ENCODE data around the gene CRP. TPM values are rescaled to one million over a fixed set of nuclear protein-coding genes. Genes with fewer than 3 reads are reported as not detected.

Gene CRP
- total and polyA plus RNA-seq, 8 donors, result 0.10 TPM; not detected in 7

- H3K36me3 ChIP-seq, result no peaks in the 10 kb centered on the region
- no peaks in the 10 kb centered on the region for H3K4me1 ChIP-seq
- no peak overlapping the region for H3K4me3 ChIP-seq
- peak overlapping the region in 1 of 5 donors; percentile 1 for H3K27ac ChIP-seq
- no peak for TF ChIP-seq POLR2A (IDR thresholded peaks at IDR 0.05)
- no peak for TF ChIP-seq EP300 (IDR thresholded peaks at IDR 0.05)
- no peak for TF ChIP-seq CTCF (IDR thresholded peaks at IDR 0.05)
- TF ChIP-seq POLR2AphosphoS5 (IDR thresholded peaks at IDR 0.05), result no peak
- WGBS, 5 donors, result 38 to 54% (median 49%) methylated on average over 4 of the region's 4 CpGs
- no peaks in the 10 kb centered on the region for H3K9me3 ChIP-seq
- intact Hi-C loops (cut with DNase I; ENCODE audit: low total_unique reads), result no loop called here
- DNase-seq, result peak in 1 of 2 donors; percentile 9
- no peaks in the 10 kb centered on the region for H3K27me3 ChIP-seq
Measured at GRCh38 chr1:159753386-159753785, 39.0 kb upstream of the CRP start.

GRCh38 chr1:159752135-159752580 is 37.8 kb upstream of the CRP start:
- peak in 1 of 2 donors; percentile 27 for DNase-seq
- Histone ChIP-seq H3K4me3 (no peak overlapping the region), H3K4me1 (no peaks in the 10 kb centered on the region), H3K27ac (peak overlapping the region in 2 of 5 donors; percentile 1 to 47), H3K27me3 (no peaks in the 10 kb centered on the region), H3K36me3 (no peaks in the 10 kb centered on the region), H3K9me3 (no peaks in the 10 kb centered on the region)
- intact Hi-C loops (cut with DNase I; ENCODE audit: low total_unique reads), result no loop called here
- 59 to 68% (median 65%) methylated on average over 4 of the region's 4 CpGs for WGBS, 5 donors
- TF ChIP-seq CTCF (IDR thresholded peaks at IDR 0.05) (no peak), POLR2A (IDR thresholded peaks at IDR 0.05) (no peak), EP300 (IDR thresholded peaks at IDR 0.05) (peak; percentile 70), POLR2AphosphoS5 (IDR thresholded peaks at IDR 0.05) (peak in 2 of 3 donors; percentile 17 to 39)

DNA sequence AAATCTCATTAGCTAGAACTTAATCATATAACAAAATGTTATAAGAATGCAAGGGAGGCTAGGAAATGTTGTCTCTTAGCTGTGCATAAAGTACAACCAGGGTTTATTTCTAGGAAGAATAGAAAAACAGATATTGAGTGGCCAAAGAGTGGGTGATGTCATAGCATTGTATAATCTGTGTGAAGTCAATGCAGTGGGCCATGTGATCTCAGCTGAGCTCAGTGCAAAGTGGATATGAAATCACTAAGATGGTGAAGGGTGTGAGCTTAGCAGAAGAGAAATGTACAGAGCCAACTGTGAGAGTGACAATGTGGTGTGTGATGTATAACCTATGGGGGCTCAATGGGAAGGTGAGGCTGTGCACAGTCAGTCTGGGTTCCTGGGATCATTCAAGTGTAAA is 36.6 kb upstream of the CRP start:
- Histone ChIP-seq H3K4me3 (no peak overlapping the region), H3K4me1 (no peaks in the 10 kb centered on the region), H3K27me3 (no peaks in the 10 kb centered on the region), H3K27ac (no peak overlapping the region), H3K36me3 (no peaks in the 10 kb centered on the region), H3K9me3 (no peaks in the 10 kb centered on the region)
- no peak for TF ChIP-seq CTCF (IDR thresholded peaks at IDR 0.05)
- no peak for TF ChIP-seq EP300 (IDR thresholded peaks at IDR 0.05)
- no peak for TF ChIP-seq POLR2AphosphoS5 (IDR thresholded peaks at IDR 0.05)
- no peak for TF ChIP-seq POLR2A (IDR thresholded peaks at IDR 0.05)
- intact Hi-C loops (cut with DNase I; ENCODE audit: low total_unique reads), result no loop called here
- DNase-seq, result no peak

DNA sequence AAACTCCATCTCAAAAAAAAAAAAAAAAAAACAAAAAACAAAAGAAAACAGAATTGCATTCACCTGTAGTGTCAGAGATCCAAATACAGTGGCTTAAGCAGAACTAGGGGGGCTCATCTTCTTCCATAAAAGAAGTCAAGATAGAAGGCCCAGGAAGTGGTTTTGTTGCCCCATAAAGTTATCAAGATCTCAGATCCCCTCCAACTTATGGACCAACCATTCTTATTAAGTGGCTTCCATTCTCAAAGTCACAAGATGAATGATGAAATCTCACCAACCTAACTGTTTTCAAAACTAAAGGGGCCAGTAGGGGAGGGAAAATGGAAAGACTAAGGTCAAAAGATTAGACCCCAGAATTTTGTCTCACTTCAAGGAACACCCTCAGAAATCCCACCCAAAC is 36.2 kb upstream of the CRP start:
- no peak for DNase-seq
- H3K4me3 ChIP-seq, result no peak overlapping the region
- no peaks in the 10 kb centered on the region for H3K9me3 ChIP-seq
- H3K27me3 ChIP-seq, result no peaks in the 10 kb centered on the region
- no peaks in the 10 kb centered on the region for H3K4me1 ChIP-seq
- TF ChIP-seq EP300 (IDR thresholded peaks at IDR 0.05), result no peak
- no peak for TF ChIP-seq POLR2A (IDR thresholded peaks at IDR 0.05)
- TF ChIP-seq CTCF (IDR thresholded peaks at IDR 0.05), result no peak
- TF ChIP-seq POLR2AphosphoS5 (IDR thresholded peaks at IDR 0.05), result no peak
- no peak overlapping the region for H3K27ac ChIP-seq
- no peaks in the 10 kb centered on the region for H3K36me3 ChIP-seq
- intact Hi-C loops (cut with DNase I; ENCODE audit: low total_unique reads), result no loop called here
